Adrenal gland (tissue), 5 donors: Measurements from ENCODE around the gene NGFR.

Experiments used
- POLR2A ChIP-seq, 2 donors: fragments of 450-650 bp; IDR thresholded peaks; one replicate each; pipeline ENCODE4 v1.6.1; 2017; ENCODE audit warnings: antibody characterized with exemption in 2 of 2, mild to moderate bottlenecking in 2 of 2, moderate library complexity in 1 of 2
- TF ChIP-seq, protein P1 (sequence below), 6 experiments: fragments of 450-650 bp in 4 of 6; fragments of 200-600 bp in 2 of 6; sonication (generic) in 1 of 6; IDR thresholded peaks; 1 replicate in 5 of 6; 2 replicates in 1 of 6; pipeline versions ENCODE4 v1.5.1 to v1.8.0; 2016 to 2021; ENCODE audit warnings: antibody characterized with exemption in 6 of 6, mild to moderate bottlenecking in 2 of 6, moderate library complexity in 1 of 6
- donor health status: DM: no; HTN: no; CAD: no.

DNA sequence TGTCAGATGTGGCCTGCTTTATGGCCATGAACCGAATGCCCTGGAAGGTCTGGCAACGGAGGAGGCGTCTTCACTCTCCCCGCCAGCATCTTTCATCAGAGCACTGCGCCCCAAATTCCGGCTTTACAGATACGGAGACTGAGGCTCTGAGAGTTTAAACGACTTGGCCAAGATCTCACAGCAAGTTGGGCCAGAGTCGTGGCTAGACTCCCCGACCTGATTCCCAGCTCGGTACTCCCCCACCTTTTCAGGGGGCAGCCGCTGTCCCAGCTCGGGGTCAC, 1.7 kb downstream of the NGFR start:
- TF ChIP-seq, protein P1, sequence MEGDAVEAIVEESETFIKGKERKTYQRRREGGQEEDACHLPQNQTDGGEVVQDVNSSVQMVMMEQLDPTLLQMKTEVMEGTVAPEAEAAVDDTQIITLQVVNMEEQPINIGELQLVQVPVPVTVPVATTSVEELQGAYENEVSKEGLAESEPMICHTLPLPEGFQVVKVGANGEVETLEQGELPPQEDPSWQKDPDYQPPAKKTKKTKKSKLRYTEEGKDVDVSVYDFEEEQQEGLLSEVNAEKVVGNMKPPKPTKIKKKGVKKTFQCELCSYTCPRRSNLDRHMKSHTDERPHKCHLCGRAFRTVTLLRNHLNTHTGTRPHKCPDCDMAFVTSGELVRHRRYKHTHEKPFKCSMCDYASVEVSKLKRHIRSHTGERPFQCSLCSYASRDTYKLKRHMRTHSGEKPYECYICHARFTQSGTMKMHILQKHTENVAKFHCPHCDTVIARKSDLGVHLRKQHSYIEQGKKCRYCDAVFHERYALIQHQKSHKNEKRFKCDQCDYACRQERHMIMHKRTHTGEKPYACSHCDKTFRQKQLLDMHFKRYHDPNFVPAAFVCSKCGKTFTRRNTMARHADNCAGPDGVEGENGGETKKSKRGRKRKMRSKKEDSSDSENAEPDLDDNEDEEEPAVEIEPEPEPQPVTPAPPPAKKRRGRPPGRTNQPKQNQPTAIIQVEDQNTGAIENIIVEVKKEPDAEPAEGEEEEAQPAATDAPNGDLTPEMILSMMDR (IDR thresholded peaks at IDR 0.05), result no peak
- TF ChIP-seq POLR2A (IDR thresholded peaks at IDR 0.05), result no peak
